GM18868 (cell line): ENCODE measurements around the gene VANGL1.
"Not testable (repeated sequence)": the region's sequence is repeated elsewhere in the genome, so short reads cannot be mapped to it uniquely, and the experiment has no call there.

Source experiments
- ATAC-seq: cut with Tn5 transposase; IDR thresholded peaks from one replicate; pipeline ENCODE4 v1.9.1; 2021; ENCODE audit warnings: mild to moderate bottlenecking, moderate library complexity; ENCODE audit not compliant: unreplicated experiment

The VANGL1 gene

GRCh38 chr1:115641762-115642167 is at the start of gene VANGL1:
VANGL1 (plus strand) TSS chr1:115641970; CDS start chr1:115651414, 9,444 bp downstream.
- ATAC-seq, result peak; percentile 59

- no peak for ATAC-seq
These were observed 49.5 kb upstream of the VANGL1 start for GRCh38 chr1:115592264-115592663.

GRCh38 chr1:115593365-115594259 is 48.2 kb upstream of the VANGL1 start:
- ATAC-seq, result no peak

- ATAC-seq, result no peak
These were observed 47.2 kb upstream of the VANGL1 start for GRCh38 chr1:115594600-115594999.

GRCh38 chr1:115595279-115596079 is 46.3 kb upstream of the VANGL1 start:
- ATAC-seq, result peak; percentile 79

- no peak for ATAC-seq
These were observed 45.5 kb upstream of the VANGL1 start for GRCh38 chr1:115596080-115596780.

DNA sequence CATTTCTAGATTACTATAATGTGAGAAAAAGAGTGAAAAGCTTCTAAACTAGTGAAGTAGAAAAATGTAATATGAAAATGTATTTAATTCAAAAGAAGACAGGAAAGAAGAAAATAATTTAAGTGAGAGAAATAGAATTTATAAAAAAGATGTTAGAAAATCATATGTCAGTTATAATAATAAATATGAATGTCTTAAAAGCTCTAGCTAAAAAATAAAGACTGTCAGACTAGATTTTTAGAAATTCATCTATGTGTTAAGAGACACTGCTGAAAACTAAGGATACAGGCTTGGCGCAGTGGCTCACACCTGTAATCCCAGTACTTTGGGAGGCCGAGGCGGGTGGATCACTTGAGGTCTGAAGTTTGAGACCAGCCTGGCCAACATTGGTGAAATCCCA is 37.3 kb upstream of the VANGL1 start:
- ATAC-seq, result no peak

GRCh38 chr1:115606305-115606704 is 35.5 kb upstream of the VANGL1 start:
- ATAC-seq, result no peak

DNA sequence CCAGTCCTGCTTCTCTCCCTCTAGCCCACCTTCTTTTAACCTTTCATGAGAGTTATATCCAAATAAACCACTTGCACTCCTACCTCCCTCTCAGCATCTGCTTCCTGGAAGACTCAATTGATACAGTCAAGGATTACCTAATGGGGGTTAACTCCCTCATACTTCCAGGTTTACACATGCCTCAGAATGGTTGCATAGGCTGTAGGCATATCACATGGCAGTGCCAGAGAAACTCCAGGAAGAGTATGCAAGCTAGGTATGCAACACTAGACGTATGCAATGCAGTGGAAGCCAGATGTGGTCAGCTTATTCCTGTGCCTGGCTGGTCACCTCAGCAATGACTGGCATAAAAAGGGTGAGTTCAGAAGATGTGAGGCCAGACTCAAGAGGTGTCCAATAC is 32.7 kb upstream of the VANGL1 start:
- no peak for ATAC-seq

DNA sequence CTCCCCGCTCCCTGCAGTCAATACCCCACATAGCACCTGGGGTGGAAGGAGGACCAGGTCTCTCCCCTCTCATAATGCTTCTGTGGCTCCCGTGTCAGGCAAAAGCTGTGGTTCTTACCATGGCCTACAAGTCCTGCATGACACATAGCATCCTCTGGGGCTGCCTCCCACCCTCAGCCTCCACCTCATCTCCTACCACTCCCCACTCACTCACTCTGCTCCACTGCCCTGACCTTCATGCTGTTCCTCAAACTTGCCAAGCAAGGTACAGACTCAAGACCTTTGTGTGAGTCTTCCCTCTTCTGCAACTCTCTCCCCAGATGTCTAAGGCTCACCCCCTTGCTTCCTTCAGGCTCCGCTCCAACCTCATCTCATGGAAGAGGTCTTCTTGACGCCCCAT is 28.0 kb upstream of the VANGL1 start:
- no peak for ATAC-seq

DNA sequence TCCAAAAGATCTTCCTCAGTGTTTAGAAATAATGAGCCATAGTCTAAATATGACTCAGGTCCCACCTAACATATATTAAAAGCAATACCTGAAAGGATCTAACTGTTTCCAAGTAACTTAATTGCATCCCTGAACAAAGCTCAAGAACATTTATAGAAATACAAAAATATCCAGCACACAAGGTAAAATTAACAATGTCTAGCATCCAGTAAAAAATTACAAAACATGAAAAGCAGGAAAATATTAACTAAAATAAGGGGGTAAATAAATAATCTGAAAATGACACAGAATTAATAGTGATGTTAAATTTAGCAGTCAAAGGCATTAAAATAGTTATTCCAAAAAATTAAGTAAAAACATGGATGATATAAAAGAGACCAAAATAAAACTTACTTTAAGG is 21.3 kb upstream of the VANGL1 start:
- ATAC-seq, result no peak

DNA sequence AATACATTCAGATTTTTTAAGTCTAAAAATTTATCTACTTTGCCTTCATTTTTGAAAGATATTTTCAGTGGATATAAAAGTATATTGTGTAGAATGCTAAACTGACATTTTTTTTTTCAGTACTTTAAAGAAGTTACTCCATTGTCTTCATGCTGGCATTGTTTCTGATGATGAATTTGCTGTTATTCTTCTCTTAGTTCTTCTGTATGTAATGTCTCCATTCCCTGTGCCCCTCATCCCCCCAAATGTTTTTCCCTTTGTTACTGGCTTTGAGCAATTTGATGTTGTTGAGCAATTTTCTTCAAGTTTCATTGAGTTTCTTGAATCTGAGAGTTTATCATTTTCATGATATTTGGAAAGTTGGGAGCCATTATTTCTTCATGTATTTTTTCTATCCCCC is 20.8 kb upstream of the VANGL1 start:
- ATAC-seq, result no peak

DNA sequence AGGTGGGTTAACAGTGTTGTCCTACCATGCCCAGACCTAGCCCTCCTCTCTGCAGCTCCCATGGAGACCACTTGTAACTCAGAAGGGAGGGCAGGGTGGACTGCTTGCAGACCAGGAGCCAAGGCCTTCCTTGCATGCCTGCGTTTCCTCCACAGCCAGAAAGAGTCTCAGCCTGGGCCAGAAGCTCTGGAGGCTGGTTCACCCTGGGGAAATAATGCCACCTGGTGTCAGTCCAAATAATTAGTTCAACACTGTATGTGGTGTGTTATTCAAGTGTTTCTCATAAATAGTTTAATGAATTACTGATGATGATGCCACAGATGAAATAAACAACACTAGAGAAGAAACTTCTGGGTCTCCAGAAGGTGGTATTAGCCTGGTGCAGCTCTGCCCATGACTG is 16.9 kb upstream of the VANGL1 start:
- ATAC-seq, result no peak

DNA sequence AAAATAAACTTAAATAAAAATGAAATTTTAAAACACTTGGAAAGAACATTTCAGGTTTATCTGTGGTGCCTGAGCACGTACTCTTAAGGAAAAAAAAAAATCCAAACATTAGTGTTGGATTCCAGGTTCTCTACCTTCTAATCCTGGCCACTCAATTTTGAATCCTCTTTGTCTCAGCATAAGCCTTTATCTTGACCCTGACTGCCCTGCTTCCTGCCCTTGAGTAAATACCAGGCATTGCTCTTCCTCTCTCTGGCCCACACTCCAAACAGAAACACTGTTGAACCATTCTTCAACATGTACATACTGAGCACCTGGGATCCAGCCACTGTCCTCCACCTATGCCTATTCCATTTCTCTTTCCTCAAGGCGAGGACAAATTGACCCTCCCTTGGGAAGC is 11.4 kb upstream of the VANGL1 start:
- no peak for ATAC-seq

- no peak for ATAC-seq
These were observed 9.3 kb upstream of the VANGL1 start for GRCh38 chr1:115632251-115633026.

DNA sequence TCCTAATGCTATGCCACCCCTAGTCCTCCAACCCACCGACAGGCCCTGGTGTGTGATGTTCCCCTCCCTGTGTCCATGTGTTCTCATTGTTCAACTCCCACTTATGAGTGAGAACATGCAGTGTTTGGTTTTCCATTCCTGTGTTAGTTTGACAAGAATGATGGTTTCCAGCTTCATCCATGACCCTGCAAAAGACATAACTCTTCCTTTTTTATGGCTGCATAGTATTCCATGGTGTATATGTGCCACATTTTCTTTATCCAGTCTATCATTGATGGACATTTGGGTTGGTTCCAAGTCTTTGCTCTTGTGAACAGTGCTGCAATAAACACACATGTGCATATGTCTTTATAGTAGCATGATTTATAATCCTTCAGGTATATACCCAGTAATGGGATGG is 8.2 kb upstream of the VANGL1 start:
- ATAC-seq, result not testable (repeated sequence)

GRCh38 chr1:115637247-115637646 is 4.5 kb upstream of the VANGL1 start:
- not testable (repeated sequence) for ATAC-seq

- ATAC-seq, result no peak
These were observed 1.4 kb upstream of the VANGL1 start for GRCh38 chr1:115640384-115640783.

- ATAC-seq, result peak; percentile 64
These were observed 650 bp downstream of the VANGL1 start for GRCh38 chr1:115642168-115643072.

DNA sequence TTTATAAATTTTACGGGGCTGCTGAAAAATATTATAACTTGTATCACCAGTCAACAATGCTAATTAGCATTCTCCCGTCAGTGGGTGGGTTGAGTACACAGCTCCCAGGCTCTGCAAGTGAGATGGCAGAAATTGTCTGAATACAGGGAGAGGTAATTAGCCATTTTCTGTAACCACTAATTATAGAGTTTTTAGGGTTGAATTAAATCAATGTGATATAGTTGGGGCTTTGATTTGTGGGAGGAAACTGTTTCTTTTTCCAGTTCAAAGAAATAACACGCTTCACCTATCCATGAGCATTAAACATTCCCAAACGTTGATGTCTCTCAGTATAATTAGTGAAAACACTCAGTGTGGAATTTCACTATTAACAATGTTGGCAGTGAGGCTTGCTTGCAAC is 1.5 kb downstream of the VANGL1 start:
- ATAC-seq, result no peak
